Measurements from ENCODE around the gene ASTE1.
A peak's percentile ranks its signal among the peaks of the same experiment; 100 is the strongest.
"Not testable (repeated sequence)": the region's sequence is repeated elsewhere in the genome, so short reads cannot be mapped to it uniquely, and the experiment has no call there.

ASTE1 gene, protein sequence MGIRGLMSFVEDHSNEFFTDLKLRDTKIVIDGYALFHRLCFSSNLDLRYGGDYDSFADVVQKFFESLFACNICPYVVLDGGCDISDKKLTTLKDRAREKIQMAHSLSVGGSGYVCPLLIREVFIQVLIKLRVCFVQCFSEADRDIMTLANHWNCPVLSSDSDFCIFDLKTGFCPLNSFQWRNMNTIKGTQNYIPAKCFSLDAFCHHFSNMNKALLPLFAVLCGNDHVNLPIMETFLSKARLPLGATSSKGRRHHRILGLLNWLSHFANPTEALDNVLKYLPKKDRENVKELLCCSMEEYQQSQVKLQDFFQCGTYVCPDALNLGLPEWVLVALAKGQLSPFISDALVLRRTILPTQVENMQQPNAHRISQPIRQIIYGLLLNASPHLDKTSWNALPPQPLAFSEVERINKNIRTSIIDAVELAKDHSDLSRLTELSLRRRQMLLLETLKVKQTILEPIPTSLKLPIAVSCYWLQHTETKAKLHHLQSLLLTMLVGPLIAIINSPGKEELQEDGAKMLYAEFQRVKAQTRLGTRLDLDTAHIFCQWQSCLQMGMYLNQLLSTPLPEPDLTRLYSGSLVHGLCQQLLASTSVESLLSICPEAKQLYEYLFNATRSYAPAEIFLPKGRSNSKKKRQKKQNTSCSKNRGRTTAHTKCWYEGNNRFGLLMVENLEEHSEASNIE

GRCh38 chr3:131026321-131027151 lies at the start of gene ASTE1, which contains the start of gene NEK11:
Gene ASTE1 (minus strand): TSS chr3:131026825. CDS start chr3:131025306, 1,519 bp downstream.
Gene NEK11 (plus strand): TSS chr3:131026877. CDS start chr3:131029709, 2,832 bp downstream.
- DNase-seq, result peak; percentile 41

- no peak for DNase-seq
Measured at GRCh38 chr3:131075632-131076328, 49.2 kb upstream of the ASTE1 start.

DNA sequence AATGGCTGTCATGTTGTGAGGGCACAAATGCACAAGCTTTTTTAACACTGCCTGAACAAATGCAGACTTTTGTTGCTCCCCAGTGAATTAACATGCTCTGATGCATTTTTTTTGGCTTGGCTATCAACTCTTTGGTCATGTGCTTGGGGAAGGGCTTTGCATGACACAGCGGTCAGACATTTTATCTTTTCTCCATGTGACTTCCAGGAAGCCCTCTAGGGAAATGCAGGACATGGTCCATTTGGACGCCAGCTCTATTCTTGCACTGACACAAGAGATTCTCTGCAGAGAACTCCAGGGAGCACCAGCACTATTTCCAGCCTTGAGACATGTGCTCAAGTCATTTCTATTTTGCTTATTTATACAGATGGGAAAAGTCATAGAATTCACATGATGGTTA lies 46.2 kb upstream of the ASTE1 start:
- DNase-seq, result no peak

- no peak for DNase-seq
Measured at GRCh38 chr3:131072099-131072559, 45.5 kb upstream of the ASTE1 start.

- DNase-seq, result no peak
Measured at GRCh38 chr3:131067983-131068382, 41.4 kb upstream of the ASTE1 start.

DNA sequence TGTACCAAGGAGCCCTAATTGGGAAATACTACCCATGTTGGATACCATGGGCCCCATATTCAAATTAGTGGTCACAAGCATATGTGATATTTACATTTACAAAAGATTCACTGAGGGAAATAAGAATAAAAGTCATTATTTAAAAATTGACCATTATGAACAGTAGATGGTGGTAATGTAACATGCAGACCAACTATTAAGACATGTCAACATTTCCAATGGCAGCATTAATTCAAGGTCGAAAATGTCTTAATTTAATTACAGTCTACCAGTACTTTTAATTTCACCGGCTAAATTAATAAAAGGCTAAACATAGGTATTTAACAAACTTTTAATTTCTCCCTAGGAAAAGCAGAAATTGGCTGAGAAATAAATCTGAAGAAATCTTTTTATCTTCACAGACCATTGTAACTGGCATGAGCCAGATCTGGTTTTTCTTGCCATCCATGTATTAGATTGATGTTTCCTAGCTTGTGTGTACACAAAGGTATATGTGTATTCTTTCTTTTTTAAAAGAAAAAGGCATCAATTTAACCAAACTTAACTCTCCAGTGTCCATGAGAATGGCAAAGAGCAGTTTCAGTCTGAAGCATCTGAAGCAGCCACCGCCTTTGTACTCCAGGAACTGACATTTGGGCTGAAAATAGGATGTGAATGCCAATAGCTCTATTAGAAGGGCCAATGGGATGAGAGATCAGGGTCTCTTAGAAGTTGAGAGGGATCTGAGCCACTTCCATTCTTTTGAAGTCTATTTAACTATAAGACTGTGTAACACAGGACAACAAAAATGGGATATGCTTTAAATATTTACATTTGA lies 26.6 kb upstream of the ASTE1 start:
- DNase-seq, result no peak

DNA sequence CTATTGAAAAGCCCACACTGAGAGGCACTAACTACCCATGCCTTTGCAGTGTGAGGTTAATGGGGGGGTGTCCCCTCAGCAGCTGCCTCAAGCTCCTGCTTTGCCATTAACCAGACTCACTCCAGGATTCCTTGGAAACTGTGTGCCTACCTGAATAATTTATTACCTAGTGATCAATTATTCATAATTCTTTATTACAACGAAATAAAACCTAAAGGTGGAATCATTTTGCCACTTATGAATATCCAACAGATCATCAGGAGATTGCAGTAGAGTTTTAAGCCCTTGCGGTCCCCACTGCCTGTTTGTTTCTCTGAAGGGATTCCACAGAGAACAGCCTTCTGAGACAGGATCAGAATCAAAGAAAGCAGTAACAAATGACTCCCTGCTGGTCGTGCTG lies 23.4 kb upstream of the ASTE1 start:
- no peak for DNase-seq

- DNase-seq, result no peak
Measured at GRCh38 chr3:131048030-131048429, 21.4 kb upstream of the ASTE1 start.

DNA sequence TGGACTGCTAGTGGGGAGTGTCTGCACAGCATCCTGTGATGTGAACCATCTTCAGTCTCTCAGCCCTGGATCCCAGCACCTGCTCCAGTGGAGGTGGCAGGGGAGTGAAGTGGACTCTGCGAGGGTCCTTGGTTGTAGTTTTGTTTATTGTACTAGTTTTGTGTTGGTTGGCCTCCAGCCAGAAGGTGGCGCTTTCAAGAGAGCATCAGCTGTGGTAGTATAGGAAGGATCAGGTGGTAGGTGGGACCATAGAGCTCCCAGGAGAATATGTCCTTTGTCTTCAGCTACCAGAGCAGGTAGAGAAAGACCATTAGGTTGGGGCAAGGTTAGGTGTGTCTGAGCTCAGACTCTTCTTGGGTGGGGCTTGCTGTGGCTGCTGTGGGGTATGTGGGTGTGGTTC lies 21.0 kb upstream of the ASTE1 start:
- no peak for DNase-seq

- not testable (repeated sequence) for DNase-seq
Measured at GRCh38 chr3:131042271-131042985, 15.8 kb upstream of the ASTE1 start.

GRCh38 chr3:131038326-131038725 lies 11.7 kb upstream of the ASTE1 start:
- no peak for DNase-seq

- DNase-seq, result no peak
Measured at GRCh38 chr3:131036986-131037385, 10.4 kb upstream of the ASTE1 start.

GRCh38 chr3:131036200-131036816 lies 9.7 kb upstream of the ASTE1 start:
- DNase-seq, result no peak

DNA sequence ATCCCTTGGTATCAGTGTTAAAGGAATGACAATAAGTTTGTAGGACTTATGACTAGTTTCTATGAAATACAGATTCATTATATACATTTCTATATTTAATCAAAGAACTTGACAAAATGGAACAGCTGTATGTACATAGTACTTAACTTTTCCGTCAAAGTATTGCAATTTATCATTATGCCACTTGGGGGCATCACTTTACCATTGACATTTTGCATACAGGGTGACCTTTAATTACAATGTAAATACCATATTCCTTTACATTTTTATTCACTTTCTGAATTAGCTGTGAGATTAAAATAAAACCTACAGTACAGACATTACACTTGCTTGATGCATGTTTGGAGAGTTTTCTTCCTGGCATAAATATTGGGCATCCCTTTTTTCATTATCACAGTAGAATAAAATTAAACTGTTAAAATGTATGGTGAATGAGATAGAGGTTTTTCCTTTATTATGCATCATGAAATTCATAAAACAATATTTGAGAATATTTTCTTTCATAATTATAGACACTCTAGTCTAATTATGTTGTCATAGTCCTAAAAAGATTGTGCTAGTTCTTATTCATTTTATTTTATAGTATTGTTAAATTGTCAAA lies 7.0 kb upstream of the ASTE1 start:
- no peak for DNase-seq

- DNase-seq, result no peak
Measured at GRCh38 chr3:131031660-131032059, 5.0 kb upstream of the ASTE1 start.

- DNase-seq, result no peak
Measured at GRCh38 chr3:131028844-131029243, 2.2 kb upstream of the ASTE1 start.

GRCh38 chr3:131025539-131025938 lies 1.1 kb downstream of the ASTE1 start:
- DNase-seq, result no peak

GRCh38 chr3:131020122-131020693 lies 6.4 kb downstream of the ASTE1 start:
- DNase-seq, result no peak

- no peak for DNase-seq
Measured at GRCh38 chr3:131018970-131019369, 7.7 kb downstream of the ASTE1 start.

DNA sequence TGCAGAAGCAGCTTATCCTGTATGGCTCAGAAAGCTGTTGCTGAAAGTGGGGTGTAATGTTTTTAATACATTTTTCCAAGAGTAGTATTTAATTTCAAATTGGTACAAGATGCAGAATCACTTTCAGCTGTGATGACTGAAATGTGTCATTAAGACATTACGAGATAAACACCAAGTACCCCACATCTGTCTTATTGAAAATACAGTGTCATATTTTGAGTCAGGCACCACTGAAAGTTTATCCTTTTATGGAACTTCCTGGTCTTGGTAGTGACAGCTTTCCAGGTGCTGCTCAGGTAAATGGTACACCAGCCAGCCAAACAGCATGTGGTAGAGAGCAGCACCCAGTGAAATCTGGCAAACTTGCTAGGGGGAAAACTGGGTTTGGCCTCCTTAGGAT lies 16.9 kb downstream of the ASTE1 start:
- DNase-seq, result no peak
